Measurements from ENCODE around the gene PIK3R2.

- TF ChIP-seq, protein P1, sequence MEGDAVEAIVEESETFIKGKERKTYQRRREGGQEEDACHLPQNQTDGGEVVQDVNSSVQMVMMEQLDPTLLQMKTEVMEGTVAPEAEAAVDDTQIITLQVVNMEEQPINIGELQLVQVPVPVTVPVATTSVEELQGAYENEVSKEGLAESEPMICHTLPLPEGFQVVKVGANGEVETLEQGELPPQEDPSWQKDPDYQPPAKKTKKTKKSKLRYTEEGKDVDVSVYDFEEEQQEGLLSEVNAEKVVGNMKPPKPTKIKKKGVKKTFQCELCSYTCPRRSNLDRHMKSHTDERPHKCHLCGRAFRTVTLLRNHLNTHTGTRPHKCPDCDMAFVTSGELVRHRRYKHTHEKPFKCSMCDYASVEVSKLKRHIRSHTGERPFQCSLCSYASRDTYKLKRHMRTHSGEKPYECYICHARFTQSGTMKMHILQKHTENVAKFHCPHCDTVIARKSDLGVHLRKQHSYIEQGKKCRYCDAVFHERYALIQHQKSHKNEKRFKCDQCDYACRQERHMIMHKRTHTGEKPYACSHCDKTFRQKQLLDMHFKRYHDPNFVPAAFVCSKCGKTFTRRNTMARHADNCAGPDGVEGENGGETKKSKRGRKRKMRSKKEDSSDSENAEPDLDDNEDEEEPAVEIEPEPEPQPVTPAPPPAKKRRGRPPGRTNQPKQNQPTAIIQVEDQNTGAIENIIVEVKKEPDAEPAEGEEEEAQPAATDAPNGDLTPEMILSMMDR (IDR thresholded peaks at IDR 0.05), result no peak
- TF ChIP-seq POLR2A (IDR thresholded peaks at IDR 0.05), result no peak
These were observed 23.7 kb downstream of the PIK3R2 start for GRCh38 chr19:18176367-18177310.

Measured in body of pancreas (tissue), 4 donors.